Measurements from ENCODE around the gene CHTF18.
"Not testable (repeated sequence)": the region's sequence is repeated elsewhere in the genome, so short reads cannot be mapped to it uniquely, and the experiment has no call there.

The CHTF18 gene

DNA sequence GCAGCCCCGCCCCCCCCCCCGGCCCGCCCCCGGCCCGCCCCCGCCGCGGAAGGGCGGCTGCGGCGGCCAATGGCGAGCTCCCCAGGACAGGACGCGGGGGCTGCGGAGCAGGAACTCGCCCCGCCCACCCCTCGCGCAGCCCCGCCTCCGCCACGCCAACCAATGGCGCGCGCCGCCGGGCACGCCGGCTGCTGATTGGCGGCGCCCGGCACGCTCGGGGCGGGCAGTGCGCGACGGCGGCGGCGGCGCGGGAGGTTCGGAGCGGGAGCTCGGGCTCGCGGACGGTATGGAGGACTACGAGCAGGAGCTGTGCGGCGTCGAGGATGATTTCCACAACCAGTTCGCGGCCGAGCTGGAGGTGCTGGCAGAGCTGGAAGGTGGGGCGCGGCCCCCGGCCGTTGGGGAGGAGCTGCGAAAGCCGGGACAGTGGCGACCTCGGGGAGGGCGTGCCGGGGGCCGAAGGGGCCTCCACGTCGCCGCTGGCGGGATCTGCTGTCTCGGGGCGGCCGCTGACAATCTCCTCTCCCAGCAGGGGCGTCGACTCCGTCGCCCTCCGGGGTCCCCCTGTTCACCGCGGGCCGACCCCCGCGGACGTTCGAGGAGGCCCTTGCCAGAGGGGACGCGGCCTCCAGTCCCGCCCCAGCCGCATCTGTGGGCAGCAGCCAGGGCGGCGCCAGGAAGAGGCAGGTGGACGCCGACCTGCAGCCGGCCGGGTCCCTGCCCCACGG, at the start of gene CHTF18:
Gene CHTF18 (plus strand): TSS at position 222 of the 728 bp plus-strand sequence. CDS start 65 bp downstream, at position 287.
- DNase-seq (ENCODE audit: extremely low spot score, insufficient read length, low read depth) = peak; percentile 100
- peak; percentile 77 for FAIRE-seq

GRCh38 chr16:739560-740458, 48.6 kb upstream of the CHTF18 start:
- DNase-seq (ENCODE audit: extremely low spot score, insufficient read length, low read depth) = no peak
- FAIRE-seq = no peak

- DNase-seq (ENCODE audit: extremely low spot score, insufficient read length, low read depth) (no peak), FAIRE-seq (no peak)
Measured at GRCh38 chr16:740459-740763, 48.0 kb upstream of the CHTF18 start.

DNA sequence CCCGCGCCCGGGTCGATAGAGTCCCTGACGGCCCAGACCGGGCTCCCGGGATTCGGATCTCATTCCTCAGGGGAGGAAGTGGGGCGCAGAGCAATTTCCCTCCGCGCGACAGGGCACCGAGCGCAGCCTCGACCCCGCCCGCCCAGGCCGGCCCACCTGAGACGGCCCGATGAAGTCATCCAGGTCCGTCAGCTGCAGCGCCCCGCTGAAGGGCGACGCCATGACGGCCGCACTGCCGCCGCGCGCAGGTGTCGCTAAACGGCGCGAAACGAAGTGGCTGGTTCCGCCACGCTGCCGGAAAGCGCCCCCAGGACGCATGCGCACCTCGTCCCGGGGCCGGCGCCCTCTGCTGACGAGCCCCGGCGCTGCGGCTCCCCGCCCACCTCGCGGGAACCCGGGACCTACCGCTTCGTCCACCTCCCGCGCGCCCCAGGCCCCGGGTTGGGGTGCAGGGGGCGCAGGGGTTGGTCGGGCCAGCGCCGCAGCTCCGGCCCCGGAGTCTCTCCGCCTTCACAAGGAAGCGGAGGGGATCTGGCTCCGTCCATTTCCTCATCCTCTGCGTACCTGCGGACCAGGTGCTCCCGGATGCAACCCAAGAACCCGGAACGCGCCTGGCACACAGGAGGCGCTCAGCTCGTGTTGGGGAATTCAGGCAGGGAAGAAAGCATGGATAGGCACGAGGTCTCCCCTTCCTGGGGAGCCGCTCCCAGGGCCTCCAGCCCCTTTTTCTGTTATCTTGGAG, 47.5 kb upstream of the CHTF18 start, which contains the start of gene CIAO3:
Gene CIAO3 (minus strand): TSS at position 234 of the 742 bp plus-strand sequence. CDS start 12 bp downstream, at position 222.
- FAIRE-seq (peak; percentile 80), DNase-seq (ENCODE audit: extremely low spot score, insufficient read length, low read depth) (peak; percentile 87)

DNA sequence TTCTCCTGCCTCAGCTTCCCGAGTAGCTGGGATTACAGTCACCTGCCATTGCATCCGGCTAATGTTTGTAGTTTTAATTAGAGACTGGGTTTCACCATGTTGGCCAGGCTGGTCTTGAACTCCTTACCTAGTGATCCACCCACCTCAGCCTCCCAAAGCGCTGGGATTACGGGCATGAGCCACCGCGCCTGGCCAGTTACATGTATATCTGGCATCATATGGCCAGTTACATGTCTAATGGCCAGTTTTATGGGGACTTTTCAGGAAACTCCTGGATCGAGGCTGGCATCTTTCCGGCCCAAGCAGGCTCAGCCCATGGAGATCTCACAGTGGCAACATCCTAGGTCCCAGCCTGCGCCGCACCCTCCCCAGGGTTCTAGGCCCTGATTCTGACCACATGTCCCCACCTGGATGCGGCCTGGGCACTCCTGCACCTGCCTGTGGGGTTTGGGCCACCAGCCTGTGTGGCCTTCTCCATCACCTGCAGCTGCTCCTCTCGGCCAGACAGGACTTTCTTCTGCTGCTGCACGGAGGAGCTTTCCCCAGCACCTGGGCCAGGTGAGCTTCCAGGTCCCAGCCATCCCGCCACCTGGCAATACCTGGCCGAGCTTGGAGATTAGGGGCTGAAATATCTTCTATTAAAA, 46.3 kb upstream of the CHTF18 start:
- no peak for FAIRE-seq

DNA sequence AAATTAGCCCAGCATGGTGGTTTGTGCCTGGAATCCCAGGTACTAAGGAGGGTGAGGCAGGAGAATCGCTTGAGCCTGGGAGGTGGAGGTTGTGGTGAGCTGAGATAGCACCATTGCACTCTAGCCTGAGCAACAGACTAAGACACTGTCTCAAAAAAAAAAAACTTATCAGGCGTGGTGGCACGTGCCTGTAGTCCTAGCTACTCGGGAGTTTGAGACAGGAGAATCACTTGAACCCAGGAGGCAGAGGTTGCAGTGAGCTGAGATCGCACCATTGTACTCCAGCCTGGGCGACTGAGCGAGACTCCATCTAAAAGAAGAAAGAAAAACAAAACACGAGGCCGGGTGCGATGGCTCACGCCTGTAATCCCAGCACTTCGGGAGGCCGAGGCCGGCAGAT, 45.5 kb upstream of the CHTF18 start:
- FAIRE-seq; DNase-seq (ENCODE audit: extremely low spot score, insufficient read length, low read depth): not testable (repeated sequence)

More for the DNA sequence above, 46.3 kb upstream of the CHTF18 start:
- DNase-seq (ENCODE audit: extremely low spot score, insufficient read length, low read depth) = no peak

DNA sequence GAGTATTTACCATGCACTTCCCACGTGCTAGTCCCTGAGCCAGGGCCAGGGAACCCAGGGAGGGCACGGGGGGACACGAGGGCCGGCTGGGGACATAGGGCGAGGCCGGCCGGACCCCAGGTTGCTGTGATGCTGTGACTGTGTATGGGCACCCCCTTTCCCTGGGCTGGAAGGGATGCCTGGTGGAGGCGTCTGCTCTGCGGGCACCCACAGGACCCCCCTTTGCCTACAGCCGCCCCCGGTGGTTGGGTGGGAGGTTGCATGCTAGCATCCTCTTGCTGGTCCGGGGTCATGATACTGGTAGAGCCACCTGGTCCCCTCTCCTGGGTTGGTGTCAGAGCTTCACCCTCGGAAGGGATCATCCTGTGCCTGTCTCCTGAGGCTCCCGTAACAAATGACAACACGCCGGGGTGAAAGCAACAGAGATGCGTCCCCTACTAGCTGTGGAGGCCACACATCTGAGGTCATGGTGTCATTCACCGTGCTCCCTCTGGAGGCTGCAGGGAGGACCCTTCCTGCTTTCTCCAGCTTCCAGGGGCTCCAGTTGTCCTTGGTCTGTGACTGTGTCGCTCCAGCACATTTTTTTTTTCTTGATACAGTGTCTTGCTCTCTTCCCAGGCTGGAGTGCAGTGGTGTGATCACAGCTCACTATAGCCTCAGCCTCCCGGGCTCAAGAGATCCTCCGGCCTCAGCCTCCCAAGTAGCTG, 44.5 kb upstream of the CHTF18 start:
- FAIRE-seq = no peak
- no peak for DNase-seq (ENCODE audit: extremely low spot score, insufficient read length, low read depth)

- no peak for FAIRE-seq
Measured at GRCh38 chr16:745739-746138, 42.7 kb upstream of the CHTF18 start.

GRCh38 chr16:746637-747036, 41.8 kb upstream of the CHTF18 start:
- no peak for FAIRE-seq
- DNase-seq (ENCODE audit: extremely low spot score, insufficient read length, low read depth) = no peak

More at GRCh38 chr16:745739-746138, 42.7 kb upstream of the CHTF18 start:
- no peak for DNase-seq (ENCODE audit: extremely low spot score, insufficient read length, low read depth)

DNA sequence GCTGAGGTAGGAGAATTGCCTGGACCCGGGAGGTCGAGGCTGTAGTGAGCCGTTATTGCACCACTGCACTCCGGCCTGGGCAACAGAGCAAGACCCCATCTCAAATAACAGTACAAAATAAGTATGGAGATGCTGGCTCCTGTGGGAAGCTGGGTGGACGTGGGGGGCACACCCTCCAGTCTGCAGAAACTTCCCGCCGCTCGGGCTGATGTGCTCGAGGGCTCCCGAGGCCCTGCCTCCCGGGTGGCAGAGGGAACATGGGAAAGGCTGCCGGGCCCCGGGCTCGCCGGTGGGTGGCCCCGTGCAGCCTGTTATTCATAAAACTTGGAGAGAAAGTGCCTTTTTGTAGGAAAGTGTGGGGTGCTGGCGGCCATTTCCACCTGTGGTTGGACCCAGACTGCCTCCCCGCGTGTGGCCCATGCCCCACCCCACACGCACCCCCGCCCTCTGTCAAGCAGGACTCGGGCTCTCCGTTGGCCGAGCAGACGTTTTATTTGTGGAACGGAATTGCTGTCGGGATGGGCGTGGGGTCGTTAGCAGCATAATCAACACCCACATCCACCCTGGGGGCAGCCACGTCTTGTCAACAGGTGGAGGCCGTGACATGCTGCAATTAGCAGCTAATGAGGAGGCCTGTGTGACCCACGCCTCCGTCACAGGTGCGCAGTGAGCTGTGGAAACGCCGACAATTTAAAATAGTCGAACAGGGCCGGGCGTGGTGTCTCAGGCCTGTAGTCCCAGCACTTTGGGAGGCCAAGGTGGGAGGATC, 40.3 kb upstream of the CHTF18 start:
- FAIRE-seq (no peak), DNase-seq (ENCODE audit: extremely low spot score, insufficient read length, low read depth) (no peak)

DNA sequence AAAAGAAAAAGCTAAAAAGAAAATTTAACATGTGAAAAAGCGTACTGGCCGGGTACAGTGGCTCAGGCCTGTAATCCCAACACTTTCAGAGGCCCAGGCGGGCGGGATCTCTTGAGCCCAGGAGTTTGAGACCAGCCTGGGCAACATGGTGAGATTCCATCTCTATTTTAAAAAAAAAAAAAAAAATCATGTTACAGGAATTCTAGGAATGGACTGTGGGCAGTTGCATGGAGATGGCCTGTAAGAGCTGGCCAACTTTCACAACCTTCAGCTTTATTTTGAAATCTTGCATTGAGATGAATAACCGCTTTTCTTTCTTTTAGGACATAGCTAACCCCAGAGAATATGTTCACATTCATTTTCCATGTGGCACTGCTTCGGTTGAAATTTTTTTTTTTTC, 39.4 kb upstream of the CHTF18 start:
- FAIRE-seq = no peak

DNA sequence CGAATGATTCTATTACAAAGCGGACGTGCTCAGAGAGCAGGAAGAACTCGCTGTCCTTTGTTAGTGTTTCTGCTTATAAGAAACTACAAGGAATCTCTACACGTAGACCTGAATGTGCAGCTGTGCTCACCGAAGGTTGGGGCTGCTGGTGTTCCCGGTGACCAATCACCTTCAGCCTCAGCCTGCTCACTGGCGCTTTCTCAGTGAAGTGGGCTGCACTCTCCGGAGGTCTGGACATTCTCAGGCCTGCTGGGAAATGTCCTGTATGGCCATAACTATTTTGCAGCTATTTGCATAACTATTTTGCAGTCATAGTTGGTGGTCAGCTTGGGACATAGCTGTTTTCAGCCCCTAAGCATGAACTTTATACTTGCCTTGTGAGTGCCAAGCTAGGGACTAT, 37.9 kb upstream of the CHTF18 start:
- FAIRE-seq (no peak), DNase-seq (ENCODE audit: extremely low spot score, insufficient read length, low read depth) (no peak)

More for the DNA sequence above, 39.4 kb upstream of the CHTF18 start:
- DNase-seq (ENCODE audit: extremely low spot score, insufficient read length, low read depth) = no peak

DNA sequence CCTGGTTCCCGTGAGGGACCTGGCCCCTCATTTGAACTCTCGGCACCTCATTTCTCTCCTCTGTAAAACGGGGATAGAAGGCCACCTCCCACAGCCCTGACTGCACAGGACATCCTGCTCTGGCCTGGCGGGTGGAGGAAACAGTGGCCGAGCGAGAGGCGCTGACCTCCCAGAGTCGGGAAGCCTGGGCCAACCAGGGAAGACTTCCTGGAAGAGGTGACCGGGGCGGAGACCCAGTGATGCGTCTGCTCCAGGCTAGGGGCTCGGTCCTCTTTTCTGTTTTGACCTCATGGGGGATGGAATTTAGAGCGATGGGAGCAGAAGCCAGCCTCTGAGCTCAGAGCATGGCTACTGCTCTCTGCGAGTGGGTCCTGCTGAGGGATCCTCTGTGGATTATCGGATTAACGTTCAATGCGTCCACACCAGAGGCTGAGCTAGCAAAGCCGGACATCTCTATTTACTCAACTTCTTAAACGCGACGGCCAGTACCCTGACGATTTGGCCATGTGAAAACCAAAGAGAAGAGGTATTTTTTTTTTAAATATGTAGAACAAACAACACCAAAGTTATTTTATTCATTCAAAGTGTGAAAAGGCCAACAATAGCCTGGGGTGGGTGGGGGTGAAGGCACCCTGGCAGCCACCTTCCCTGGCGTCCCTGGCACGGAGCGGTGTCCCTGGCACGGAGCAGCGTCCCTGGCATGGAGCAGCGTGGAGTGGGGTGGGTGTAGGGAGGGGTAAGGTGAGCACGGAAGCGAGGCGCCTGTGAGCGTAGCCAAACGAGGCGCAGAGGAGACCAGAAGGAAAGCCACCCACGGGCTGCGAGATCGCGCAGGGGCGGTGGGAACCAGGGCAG, 37.0 kb upstream of the CHTF18 start:
- DNase-seq (ENCODE audit: extremely low spot score, insufficient read length, low read depth) (no peak), FAIRE-seq (no peak)

- FAIRE-seq = no peak
- no peak for DNase-seq (ENCODE audit: extremely low spot score, insufficient read length, low read depth)
Measured at GRCh38 chr16:752007-752312, 36.5 kb upstream of the CHTF18 start.

- not testable (repeated sequence) for FAIRE-seq; DNase-seq (ENCODE audit: extremely low spot score, insufficient read length, low read depth)
Measured at GRCh38 chr16:754121-754607, 34.3 kb upstream of the CHTF18 start.

GRCh38 chr16:754656-755055, 33.8 kb upstream of the CHTF18 start:
- FAIRE-seq (no peak), DNase-seq (ENCODE audit: extremely low spot score, insufficient read length, low read depth) (no peak)

DNA sequence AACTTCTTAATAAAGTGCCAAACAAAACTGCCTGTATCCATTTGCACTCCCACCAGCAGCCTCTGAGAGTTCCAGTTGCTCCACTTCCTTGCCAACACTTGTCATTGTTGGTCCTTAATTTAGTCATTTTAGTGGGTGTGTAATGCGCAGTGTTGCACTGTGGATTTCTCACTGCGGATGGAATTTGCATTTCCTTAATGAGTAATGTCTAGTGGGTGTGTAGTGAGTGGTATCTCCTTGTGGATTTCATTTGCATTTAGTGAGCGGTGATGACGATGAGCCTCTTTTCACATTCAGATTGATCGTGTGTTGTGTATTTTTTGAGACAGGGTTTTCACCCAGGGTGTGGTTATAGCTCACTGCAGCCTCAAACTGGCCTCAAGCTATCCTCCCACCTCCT, 32.0 kb upstream of the CHTF18 start:
- FAIRE-seq (no peak), DNase-seq (ENCODE audit: extremely low spot score, insufficient read length, low read depth) (no peak)

Data from GM18507 (cell line).